Fibroblast of villous mesenchyme (primary cell): Measurements from ENCODE around the gene FYCO1. TPM values are rescaled to one million over a fixed set of nuclear protein-coding genes. Genes with fewer than 3 reads are reported as not detected.

Source experiments
- DNase-seq: peaks from one replicate; pipeline ENCODE4 v3.0.0-alpha.2; 2010; ENCODE audit warnings: low read depth
- H3K4me3 ChIP-seq: 2 replicates; pipeline ENCODE4 v1.5.1; 2011; ENCODE audit warnings: low read depth, mild to moderate bottlenecking, low read length
- total RNA-seq: library from RNA; depleted of rRNA; stranded (reverse); fragments of >200 nt; gene quantifications from 2 replicates; pipeline ENCODE4 v1.2.3, GENCODE V29; 2012
- TF ChIP-seq, protein P1 (sequence below): IDR thresholded peaks from 2 replicates; pipeline ENCODE4 v1.5.1; 2012; ENCODE audit warnings: low read depth, mild to moderate bottlenecking, low read length; ENCODE audit not compliant: insufficient read depth

The FYCO1 gene
- total RNA-seq, 1 donor, result 23.7 TPM

- no peak overlapping the region for H3K4me3 ChIP-seq
- DNase-seq, result no peak
- TF ChIP-seq, protein P1, sequence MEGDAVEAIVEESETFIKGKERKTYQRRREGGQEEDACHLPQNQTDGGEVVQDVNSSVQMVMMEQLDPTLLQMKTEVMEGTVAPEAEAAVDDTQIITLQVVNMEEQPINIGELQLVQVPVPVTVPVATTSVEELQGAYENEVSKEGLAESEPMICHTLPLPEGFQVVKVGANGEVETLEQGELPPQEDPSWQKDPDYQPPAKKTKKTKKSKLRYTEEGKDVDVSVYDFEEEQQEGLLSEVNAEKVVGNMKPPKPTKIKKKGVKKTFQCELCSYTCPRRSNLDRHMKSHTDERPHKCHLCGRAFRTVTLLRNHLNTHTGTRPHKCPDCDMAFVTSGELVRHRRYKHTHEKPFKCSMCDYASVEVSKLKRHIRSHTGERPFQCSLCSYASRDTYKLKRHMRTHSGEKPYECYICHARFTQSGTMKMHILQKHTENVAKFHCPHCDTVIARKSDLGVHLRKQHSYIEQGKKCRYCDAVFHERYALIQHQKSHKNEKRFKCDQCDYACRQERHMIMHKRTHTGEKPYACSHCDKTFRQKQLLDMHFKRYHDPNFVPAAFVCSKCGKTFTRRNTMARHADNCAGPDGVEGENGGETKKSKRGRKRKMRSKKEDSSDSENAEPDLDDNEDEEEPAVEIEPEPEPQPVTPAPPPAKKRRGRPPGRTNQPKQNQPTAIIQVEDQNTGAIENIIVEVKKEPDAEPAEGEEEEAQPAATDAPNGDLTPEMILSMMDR, result no peak
Observed at GRCh38 chr3:45894015-45894414, 101.6 kb downstream of the FYCO1 start.

DNA sequence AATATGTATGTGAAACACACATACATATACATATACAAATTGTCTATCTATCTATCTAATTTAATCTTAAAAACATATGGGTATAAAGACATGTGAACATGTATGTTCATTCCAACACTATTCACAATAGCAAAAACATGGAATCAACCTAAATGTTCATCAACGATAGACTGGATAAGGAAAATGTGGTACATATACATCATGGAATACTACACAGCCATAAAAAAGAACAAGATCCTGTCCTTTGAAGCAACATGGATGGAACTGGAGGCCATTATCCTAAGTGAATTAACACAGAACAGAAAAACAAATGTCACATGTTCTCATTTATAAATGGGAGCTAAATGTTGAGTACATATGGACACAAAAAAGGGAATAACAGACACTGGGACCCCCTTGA is 103.5 kb downstream of the FYCO1 start:
- no peak for DNase-seq
- TF ChIP-seq, protein P1, result no peak
- H3K4me3 ChIP-seq, result no peak overlapping the region

- TF ChIP-seq, protein P1, result no peak
- H3K4me3 ChIP-seq, result no peak overlapping the region
- no peak for DNase-seq
Observed at GRCh38 chr3:45890405-45890804, 105.2 kb downstream of the FYCO1 start.

GRCh38 chr3:45889337-45889736 is 106.3 kb downstream of the FYCO1 start:
- TF ChIP-seq, protein P1, result no peak
- no peak for DNase-seq
- H3K4me3 ChIP-seq, result no peak overlapping the region

DNA sequence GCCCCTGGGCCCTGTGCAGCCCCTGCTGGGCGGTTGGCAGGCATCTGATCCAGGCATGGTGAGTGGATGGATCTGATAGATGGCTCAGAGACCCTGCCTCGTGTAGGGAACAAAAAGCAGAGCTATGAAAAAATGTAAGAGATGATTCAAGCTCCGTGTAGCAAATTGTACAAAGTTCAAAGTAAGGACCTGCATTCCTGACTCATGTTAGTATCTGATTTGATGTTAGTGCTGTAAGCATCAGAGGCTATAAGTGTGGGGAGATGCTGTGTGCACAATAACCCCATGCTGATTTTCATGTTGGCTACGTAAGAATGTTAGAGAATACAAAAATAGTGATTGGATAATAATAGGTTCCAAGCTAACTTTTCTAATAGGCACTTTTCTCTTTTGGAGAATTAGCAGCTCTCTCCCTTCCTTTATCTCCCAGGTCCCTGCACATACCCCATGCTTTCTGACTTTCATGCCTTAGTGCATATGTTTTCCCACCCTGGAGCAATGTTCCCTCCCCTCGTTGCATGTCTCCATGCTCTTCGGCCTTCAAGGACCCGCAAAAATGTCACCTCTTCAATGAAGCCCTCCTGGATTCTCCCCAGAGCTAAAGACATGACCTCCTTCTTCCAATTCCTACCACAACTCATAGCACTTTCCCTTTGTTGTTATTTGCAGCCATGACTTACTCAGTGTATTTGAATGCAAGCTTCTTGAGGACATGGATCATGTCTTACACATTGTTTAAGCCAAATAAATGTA is 107.7 kb downstream of the FYCO1 start:
- DNase-seq, result no peak
- TF ChIP-seq, protein P1, result no peak
- H3K4me3 ChIP-seq, result no peak overlapping the region

DNA sequence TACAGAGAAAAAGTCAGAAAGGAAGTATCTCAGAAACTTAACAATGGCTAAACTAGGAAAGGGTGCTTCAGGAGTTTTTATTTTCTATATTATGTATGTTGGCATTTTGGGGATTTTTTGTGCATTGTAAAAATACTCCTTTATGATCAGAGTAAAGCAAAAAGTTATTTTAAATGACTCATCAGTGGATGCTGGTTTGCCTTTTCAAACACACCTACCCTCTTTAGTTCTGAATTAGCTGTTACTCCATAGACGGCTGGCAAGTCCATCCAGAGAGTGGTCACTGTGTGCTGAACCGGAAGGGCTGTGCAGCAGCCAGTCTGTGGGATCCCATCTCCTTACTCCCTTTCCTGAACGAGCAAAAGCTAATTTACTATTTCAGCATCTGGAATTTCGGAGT is 108.3 kb downstream of the FYCO1 start:
- DNase-seq, result no peak
- H3K4me3 ChIP-seq, result no peak overlapping the region
- TF ChIP-seq, protein P1, result no peak
